AG04450 (cell line): ENCODE results near the gene ZNF76. TPM values are rescaled to one million over a fixed set of nuclear protein-coding genes. Genes with fewer than 3 reads are reported as not detected.
A peak's percentile ranks its signal among the peaks of the same experiment; 100 is the strongest.

ENCODE experiments used
- CTCF ChIA-PET: fragments of 300-600, 350-600 bp; formaldehyde crosslinking; extraction: SDS; loops from one replicate; lab custom pipeline; 2022; ENCODE audit warnings: antibody characterized with exemption, inconsistent platforms; lab: Charles Lee
- POLR2A ChIA-PET: fragments of 350-600 bp; formaldehyde crosslinking; extraction: SDS; loops from one replicate; lab custom pipeline; 2021; ENCODE audit warnings: antibody characterized with exemption, inconsistent platforms; lab: Yijun Ruan, JAX
- DNase-seq: peaks from one replicate; pipeline ENCODE4 v3.0.0-alpha.2; 2011; ENCODE audit warnings: low read depth, low spot score
- H3K27ac ChIP-seq: one replicate; pipeline ENCODE4 v1.5.1; 2012; ENCODE audit warnings: low read depth, low read length, control low read depth
- H3K27me3 ChIP-seq: one replicate; pipeline ENCODE4 v1.6.0; 2012; ENCODE audit warnings: low read length; ENCODE audit not compliant: control insufficient read depth, insufficient read depth
- H3K4me3 ChIP-seq: 2 replicates; pipeline ENCODE4 v1.5.1; 2011; ENCODE audit warnings: mild to moderate bottlenecking, low read depth, low read length, control low read depth
- H3K9me3 ChIP-seq: 2 replicates; pipeline ENCODE4 v1.5.1; 2012; ENCODE audit warnings: low read length; ENCODE audit not compliant: control insufficient read depth, insufficient read depth
- CTCF ChIP-seq: IDR thresholded peaks from 2 replicates; pipeline ENCODE4 v1.5.1; 2011; ENCODE audit warnings: low read depth, low read length, control low read depth, inconsistent platforms
- polyA plus RNA-seq: library from polyadenylated mRNA; depleted of rRNA; stranded (reverse); fragments of >200 nt; gene quantifications from 2 replicates; pipeline ENCODE4 v1.2.3, GENCODE V29; 2011

Gene ZNF76
- polyA plus RNA-seq, 1 experiment, result 10.2 TPM

GRCh38 chr6:35258336-35258735 lies 1.2 kb upstream of the ZNF76 start:
- CTCF ChIA-PET, result interaction anchor here (1.3 to 5.6 kb wide), 4 partner anchors 17 to 209 kb away, joined by 4 to 48 read pairs (median 4); partner anchors contain the start of gene RPL10A
- H3K27ac ChIP-seq, result peak overlapping the region; percentile 92
- DNase-seq, result no peak
- peak overlapping the region; percentile 97 for H3K4me3 ChIP-seq
- no peaks in the 10 kb centered on the region for H3K9me3 ChIP-seq
- no peaks in the 10 kb centered on the region for H3K27me3 ChIP-seq
- POLR2A ChIA-PET, result interaction anchor here (0.7 to 1.7 kb wide), 5 partner anchors 10 to 70 kb away, joined by 3 to 12 read pairs (median 5); no protein-coding TSS in a partner anchor
- TF ChIP-seq CTCF, result no peak

- ChIA-PET CTCF (interaction anchor here (0.8 to 5.6 kb wide), 5 partner anchors 17 to 209 kb away, joined by 3 to 48 read pairs (median 4); partner anchors contain the start of gene RPL10A), POLR2A (interaction anchor here (0.7 to 1.7 kb wide), 14 partner anchors 9 to 209 kb away, joined by 3 to 12 read pairs (median 3); partner anchors contain the start of gene RPL10A)
- DNase-seq, result no peak
- Histone ChIP-seq H3K9me3 (no peaks in the 10 kb centered on the region), H3K27ac (peak overlapping the region; percentile 92), H3K27me3 (no peaks in the 10 kb centered on the region), H3K4me3 (peak overlapping the region; percentile 97)
- TF ChIP-seq CTCF, result peak; percentile 30; the same call in 1 of the 2 replicates
Observed at GRCh38 chr6:35258858-35259193, 709 bp upstream of the ZNF76 start.

- TF ChIP-seq CTCF, result no peak
- H3K27ac ChIP-seq, result peak overlapping the region; percentile 1
- peak overlapping the region; percentile 97 for H3K4me3 ChIP-seq
- POLR2A ChIA-PET, result interaction anchor here (0.6 to 1.7 kb wide), 12 partner anchors 11 to 1032 kb away, joined by 3 to 12 read pairs (median 3); partner anchors contain the start of gene RPL10A
- CTCF ChIA-PET, result interaction anchor here (1.5 to 5.6 kb wide), 3 partner anchors 19 to 208 kb away, joined by 4 to 48 read pairs (median 5); partner anchors contain the start of gene RPL10A
- no peaks in the 10 kb centered on the region for H3K27me3 ChIP-seq
- no peak for DNase-seq
- H3K9me3 ChIP-seq, result no peaks in the 10 kb centered on the region
Observed at GRCh38 chr6:35259948-35260590, 534 bp downstream of the ZNF76 start.

GRCh38 chr6:35260591-35261570 lies 1.3 kb downstream of the ZNF76 start:
- CTCF ChIA-PET, result no interaction called here
- POLR2A ChIA-PET, result no interaction called here
- Histone ChIP-seq H3K27me3 (no peaks in the 10 kb centered on the region), H3K4me3 (peak overlapping the region; percentile 97), H3K27ac (no peak overlapping the region), H3K9me3 (no peaks in the 10 kb centered on the region)
- DNase-seq, result no peak
- TF ChIP-seq CTCF, result no peak
